Measurements from ENCODE around the gene PCDHB10. TPM values are rescaled to one million over a fixed set of nuclear protein-coding genes. Genes with fewer than 3 reads are reported as not detected.
A peak's percentile ranks its signal among the peaks of the same experiment; 100 is the strongest.
"Not testable (repeated sequence)": the region's sequence is repeated elsewhere in the genome, so short reads cannot be mapped to it uniquely, and the experiment has no call there.

PCDHB10 gene
- polyA plus RNA-seq, 3 donors, result not detected

- Mint-ChIP-seq H3K27ac (peak overlapping the region in 1 of 7 donors; percentile 9), H3K9me3 (peaks cover 26 to 45% (median 39%) of the 10 kb centered on the region in 7 donors), H3K4me3 (no peak overlapping the region), H3K27me3 (ENCODE audit: low read depth in 3 of 3) (peaks cover 2 to 19% (median 12%) of the 10 kb centered on the region in 3 donors), H3K36me3 (no peaks in the 10 kb centered on the region), H3K4me1 (no peaks in the 10 kb centered on the region)
- H3K27ac ChIP-seq (ENCODE audit: low read depth in 1 of 2, low read length in 2 of 2), result no peak overlapping the region
- H3K36me3 ChIP-seq (replicated peaks in 1 of 2; ENCODE audit: control insufficient read depth in 1 of 2, insufficient read depth in 2 of 2, low read length in 2 of 2), result no peaks in the 10 kb centered on the region
- H3K4me3 ChIP-seq (replicated peaks in 1 of 3; ENCODE audit: low read depth in 2 of 3, low read length in 3 of 3), result no peak overlapping the region
- no peak for TF ChIP-seq CTCF (IDR thresholded peaks at IDR 0.05)
- WGBS (ENCODE audit: insufficient coverage), result 41% methylated on average over 32 of the region's 33 CpGs
- H3K9me3 ChIP-seq (replicated peaks in 1 of 2; ENCODE audit: control insufficient read depth in 1 of 2, insufficient read depth in 1 of 2, low read length in 2 of 2), result peaks cover 31 to 41% of the 10 kb centered on the region in 2 donors
- no peak for DNase-seq
- no peak overlapping the region for H3K9ac ChIP-seq (ENCODE audit: insufficient read depth, low read length, poor library complexity, severe bottlenecking)
- intact Hi-C loops (cut with micrococcal nuclease), result no loop called here
- H3K4me2 ChIP-seq (replicated peaks; ENCODE audit: extremely low read depth, low read length, poor library complexity, severe bottlenecking), result no peak overlapping the region
- H3K79me2 ChIP-seq (ENCODE audit: insufficient read depth, low read length), result no peaks in the 10 kb centered on the region
- H4K20me1 ChIP-seq (ENCODE audit: insufficient read depth, low read length), result no peaks in the 10 kb centered on the region
- no peaks in the 10 kb centered on the region for H3K4me1 ChIP-seq (ENCODE audit: control insufficient read depth in 1 of 2, insufficient read depth in 2 of 2, low read length in 2 of 2)
- H2AFZ ChIP-seq (ENCODE audit: insufficient read depth, low read depth, low read length, poor library complexity, severe bottlenecking), result no peak overlapping the region
- H3K27me3 ChIP-seq (ENCODE audit: control insufficient read depth in 2 of 2, insufficient read depth in 2 of 2, low read length in 2 of 2), result no peaks in the 10 kb centered on the region
Observed at GRCh38 chr5:141150224-141150992, 41.7 kb upstream of the PCDHB10 start.

- no peaks in the 10 kb centered on the region for H3K36me3 ChIP-seq (replicated peaks in 1 of 2; ENCODE audit: control insufficient read depth in 1 of 2, insufficient read depth in 2 of 2, low read length in 2 of 2)
- intact Hi-C loops (cut with micrococcal nuclease), result no loop called here
- no peaks in the 10 kb centered on the region for H3K36me3 Mint-ChIP-seq
- no peak overlapping the region for H2AFZ ChIP-seq (ENCODE audit: insufficient read depth, low read depth, low read length, poor library complexity, severe bottlenecking)
- H3K4me3 ChIP-seq (replicated peaks in 1 of 3; ENCODE audit: low read depth in 2 of 3, low read length in 3 of 3), result no peak overlapping the region
- H3K9me3 ChIP-seq (replicated peaks in 1 of 2; ENCODE audit: control insufficient read depth in 1 of 2, insufficient read depth in 1 of 2, low read length in 2 of 2), result peaks cover 36 to 47% of the 10 kb centered on the region in 2 donors
- no peaks in the 10 kb centered on the region for H3K27me3 ChIP-seq (ENCODE audit: control insufficient read depth in 2 of 2, insufficient read depth in 2 of 2, low read length in 2 of 2)
- H3K4me1 ChIP-seq (ENCODE audit: control insufficient read depth in 1 of 2, insufficient read depth in 2 of 2, low read length in 2 of 2), result no peaks in the 10 kb centered on the region
- no peak overlapping the region for H3K4me3 Mint-ChIP-seq
- H3K27me3 Mint-ChIP-seq (ENCODE audit: low read depth in 3 of 3), result peaks cover 2 to 21% (median 17%) of the 10 kb centered on the region in 3 donors
- no peak overlapping the region for H3K4me2 ChIP-seq (replicated peaks; ENCODE audit: extremely low read depth, low read length, poor library complexity, severe bottlenecking)
- no peak for TF ChIP-seq CTCF (IDR thresholded peaks at IDR 0.05)
- H4K20me1 ChIP-seq (ENCODE audit: insufficient read depth, low read length), result no peaks in the 10 kb centered on the region
- H3K27ac Mint-ChIP-seq, result no peak overlapping the region
- H3K9ac ChIP-seq (ENCODE audit: insufficient read depth, low read length, poor library complexity, severe bottlenecking), result no peak overlapping the region
- no peaks in the 10 kb centered on the region for H3K79me2 ChIP-seq (ENCODE audit: insufficient read depth, low read length)
- peaks cover 27 to 47% (median 39%) of the 10 kb centered on the region in 7 donors for H3K9me3 Mint-ChIP-seq
- no peak for DNase-seq
- 42% methylated on average over 5 of the region's 13 CpGs for WGBS (ENCODE audit: insufficient coverage)
- H3K4me1 Mint-ChIP-seq, result no peaks in the 10 kb centered on the region
- no peak overlapping the region for H3K27ac ChIP-seq (ENCODE audit: low read depth in 1 of 2, low read length in 2 of 2)
Observed at GRCh38 chr5:141150993-141151325, 41.2 kb upstream of the PCDHB10 start.

GRCh38 chr5:141151632-141152031 lies 40.5 kb upstream of the PCDHB10 start:
- H3K4me1 Mint-ChIP-seq; H3K79me2 ChIP-seq (ENCODE audit: insufficient read depth, low read length); H3K36me3 ChIP-seq (replicated peaks in 1 of 2; ENCODE audit: control insufficient read depth in 1 of 2, insufficient read depth in 2 of 2, low read length in 2 of 2); H3K27ac Mint-ChIP-seq; H3K4me1 ChIP-seq (ENCODE audit: control insufficient read depth in 1 of 2, insufficient read depth in 2 of 2, low read length in 2 of 2); intact Hi-C loops (cut with micrococcal nuclease); H3K9ac ChIP-seq (ENCODE audit: insufficient read depth, low read length, poor library complexity, severe bottlenecking); H3K4me2 ChIP-seq (replicated peaks; ENCODE audit: extremely low read depth, low read length, poor library complexity, severe bottlenecking); DNase-seq; H3K27ac ChIP-seq (ENCODE audit: low read depth in 1 of 2, low read length in 2 of 2); H3K36me3 Mint-ChIP-seq; H2AFZ ChIP-seq (ENCODE audit: insufficient read depth, low read depth, low read length, poor library complexity, severe bottlenecking); H4K20me1 ChIP-seq (ENCODE audit: insufficient read depth, low read length); H3K4me3 ChIP-seq (replicated peaks in 1 of 3; ENCODE audit: low read depth in 2 of 3, low read length in 3 of 3); H3K27me3 ChIP-seq (ENCODE audit: control insufficient read depth in 2 of 2, insufficient read depth in 2 of 2, low read length in 2 of 2): not testable (repeated sequence)
- 33% methylated on average over 20 of the region's 41 CpGs for WGBS (ENCODE audit: insufficient coverage)
- H3K9me3 ChIP-seq (replicated peaks in 1 of 2; ENCODE audit: control insufficient read depth in 1 of 2, insufficient read depth in 1 of 2, low read length in 2 of 2), result peaks cover 43 to 54% of the 10 kb centered on the region in 2 donors
- peaks cover 4 to 25% (median 19%) of the 10 kb centered on the region in 3 donors for H3K27me3 Mint-ChIP-seq (ENCODE audit: low read depth in 3 of 3)
- H3K4me3 Mint-ChIP-seq, result peak overlapping the region in 1 of 2 donors; percentile 8
- H3K9me3 Mint-ChIP-seq, result peaks cover 31 to 54% (median 46%) of the 10 kb centered on the region in 7 donors
